ENCODE data around the gene WWOX. TPM values are rescaled to one million over a fixed set of nuclear protein-coding genes. Genes with fewer than 3 reads are reported as not detected.
A peak's percentile ranks its signal among the peaks of the same experiment; 100 is the strongest.

The WWOX gene
- total and polyA plus RNA-seq, 2 of the 13 experiments (the other 11 are each of a cell fraction or from before 2014, with no cell fraction given) = 9.1 to 37.4 TPM

GRCh38 chr16:78596996-78597422 lies 497.6 kb downstream of the WWOX start (continued):
- TF ChIP-seq, protein P1, sequence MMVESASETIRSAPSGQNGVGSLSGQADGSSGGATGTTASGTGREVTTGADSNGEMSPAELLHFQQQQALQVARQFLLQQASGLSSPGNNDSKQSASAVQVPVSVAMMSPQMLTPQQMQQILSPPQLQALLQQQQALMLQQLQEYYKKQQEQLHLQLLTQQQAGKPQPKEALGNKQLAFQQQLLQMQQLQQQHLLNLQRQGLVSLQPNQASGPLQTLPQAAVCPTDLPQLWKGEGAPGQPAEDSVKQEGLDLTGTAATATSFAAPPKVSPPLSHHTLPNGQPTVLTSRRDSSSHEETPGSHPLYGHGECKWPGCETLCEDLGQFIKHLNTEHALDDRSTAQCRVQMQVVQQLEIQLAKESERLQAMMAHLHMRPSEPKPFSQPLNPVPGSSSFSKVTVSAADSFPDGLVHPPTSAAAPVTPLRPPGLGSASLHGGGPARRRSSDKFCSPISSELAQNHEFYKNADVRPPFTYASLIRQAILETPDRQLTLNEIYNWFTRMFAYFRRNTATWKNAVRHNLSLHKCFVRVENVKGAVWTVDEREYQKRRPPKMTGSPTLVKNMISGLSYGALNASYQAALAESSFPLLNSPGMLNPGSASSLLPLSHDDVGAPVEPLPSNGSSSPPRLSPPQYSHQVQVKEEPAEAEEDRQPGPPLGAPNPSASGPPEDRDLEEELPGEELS (CRISPR knock-in tag; IDR thresholded peaks at IDR 0.05) = peak; percentile 87
- TF ChIP-seq HMG20A (CRISPR knock-in tag; IDR thresholded peaks at IDR 0.05; ENCODE audit: borderline replicate concordance) (peak; percentile 83; the same call in 1 of the 2 replicates), RARG (CRISPR knock-in tag; IDR thresholded peaks at IDR 0.05; ENCODE audit: low read depth) (no peak), PCBP2 (optimal IDR thresholded peaks at IDR 0.05; ENCODE audit: low read depth, low read length, poor library complexity, severe bottlenecking) (no peak), RARA (CRISPR knock-in tag; IDR thresholded peaks at IDR 0.05) (peak; percentile 79), ELF1 (CRISPR knock-in tag; IDR thresholded peaks at IDR 0.05) (peak; percentile 11; the same call in 1 of the 2 replicates), KDM2A (CRISPR knock-in tag; IDR thresholded peaks at IDR 0.05; ENCODE audit: borderline replicate concordance, low read depth) (no peak), ZNF547 (CRISPR knock-in tag; IDR thresholded peaks at IDR 0.05) (no peak), CENPX (CRISPR knock-in tag; IDR thresholded peaks at IDR 0.05) (no peak), ZNF549 (CRISPR knock-in tag; IDR thresholded peaks at IDR 0.05) (no peak), FOXM1 (CRISPR knock-in tag; IDR thresholded peaks at IDR 0.05) (no peak), FOXA3 (CRISPR knock-in tag; IDR thresholded peaks at IDR 0.05) (peak; percentile 93), BCL3 (CRISPR knock-in tag; IDR thresholded peaks at IDR 0.05) (peak; percentile 40; the same call in 1 of the 2 replicates)
- TF ChIP-seq, protein P2, sequence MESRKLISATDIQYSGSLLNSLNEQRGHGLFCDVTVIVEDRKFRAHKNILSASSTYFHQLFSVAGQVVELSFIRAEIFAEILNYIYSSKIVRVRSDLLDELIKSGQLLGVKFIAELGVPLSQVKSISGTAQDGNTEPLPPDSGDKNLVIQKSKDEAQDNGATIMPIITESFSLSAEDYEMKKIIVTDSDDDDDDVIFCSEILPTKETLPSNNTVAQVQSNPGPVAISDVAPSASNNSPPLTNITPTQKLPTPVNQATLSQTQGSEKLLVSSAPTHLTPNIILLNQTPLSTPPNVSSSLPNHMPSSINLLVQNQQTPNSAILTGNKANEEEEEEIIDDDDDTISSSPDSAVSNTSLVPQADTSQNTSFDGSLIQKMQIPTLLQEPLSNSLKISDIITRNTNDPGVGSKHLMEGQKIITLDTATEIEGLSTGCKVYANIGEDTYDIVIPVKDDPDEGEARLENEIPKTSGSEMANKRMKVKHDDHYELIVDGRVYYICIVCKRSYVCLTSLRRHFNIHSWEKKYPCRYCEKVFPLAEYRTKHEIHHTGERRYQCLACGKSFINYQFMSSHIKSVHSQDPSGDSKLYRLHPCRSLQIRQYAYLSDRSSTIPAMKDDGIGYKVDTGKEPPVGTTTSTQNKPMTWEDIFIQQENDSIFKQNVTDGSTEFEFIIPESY (CRISPR knock-in tag; IDR thresholded peaks at IDR 0.05) = no peak
- TF ChIP-seq, protein P3, sequence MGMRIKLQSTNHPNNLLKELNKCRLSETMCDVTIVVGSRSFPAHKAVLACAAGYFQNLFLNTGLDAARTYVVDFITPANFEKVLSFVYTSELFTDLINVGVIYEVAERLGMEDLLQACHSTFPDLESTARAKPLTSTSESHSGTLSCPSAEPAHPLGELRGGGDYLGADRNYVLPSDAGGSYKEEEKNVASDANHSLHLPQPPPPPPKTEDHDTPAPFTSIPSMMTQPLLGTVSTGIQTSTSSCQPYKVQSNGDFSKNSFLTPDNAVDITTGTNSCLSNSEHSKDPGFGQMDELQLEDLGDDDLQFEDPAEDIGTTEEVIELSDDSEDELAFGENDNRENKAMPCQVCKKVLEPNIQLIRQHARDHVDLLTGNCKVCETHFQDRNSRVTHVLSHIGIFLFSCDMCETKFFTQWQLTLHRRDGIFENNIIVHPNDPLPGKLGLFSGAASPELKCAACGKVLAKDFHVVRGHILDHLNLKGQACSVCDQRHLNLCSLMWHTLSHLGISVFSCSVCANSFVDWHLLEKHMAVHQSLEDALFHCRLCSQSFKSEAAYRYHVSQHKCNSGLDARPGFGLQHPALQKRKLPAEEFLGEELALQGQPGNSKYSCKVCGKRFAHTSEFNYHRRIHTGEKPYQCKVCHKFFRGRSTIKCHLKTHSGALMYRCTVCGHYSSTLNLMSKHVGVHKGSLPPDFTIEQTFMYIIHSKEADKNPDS (CRISPR knock-in tag; IDR thresholded peaks at IDR 0.05) = 0 out of 2 replicates have a peak, but pooled peaks have one; percentile 43
- TF ChIP-seq, protein P4, sequence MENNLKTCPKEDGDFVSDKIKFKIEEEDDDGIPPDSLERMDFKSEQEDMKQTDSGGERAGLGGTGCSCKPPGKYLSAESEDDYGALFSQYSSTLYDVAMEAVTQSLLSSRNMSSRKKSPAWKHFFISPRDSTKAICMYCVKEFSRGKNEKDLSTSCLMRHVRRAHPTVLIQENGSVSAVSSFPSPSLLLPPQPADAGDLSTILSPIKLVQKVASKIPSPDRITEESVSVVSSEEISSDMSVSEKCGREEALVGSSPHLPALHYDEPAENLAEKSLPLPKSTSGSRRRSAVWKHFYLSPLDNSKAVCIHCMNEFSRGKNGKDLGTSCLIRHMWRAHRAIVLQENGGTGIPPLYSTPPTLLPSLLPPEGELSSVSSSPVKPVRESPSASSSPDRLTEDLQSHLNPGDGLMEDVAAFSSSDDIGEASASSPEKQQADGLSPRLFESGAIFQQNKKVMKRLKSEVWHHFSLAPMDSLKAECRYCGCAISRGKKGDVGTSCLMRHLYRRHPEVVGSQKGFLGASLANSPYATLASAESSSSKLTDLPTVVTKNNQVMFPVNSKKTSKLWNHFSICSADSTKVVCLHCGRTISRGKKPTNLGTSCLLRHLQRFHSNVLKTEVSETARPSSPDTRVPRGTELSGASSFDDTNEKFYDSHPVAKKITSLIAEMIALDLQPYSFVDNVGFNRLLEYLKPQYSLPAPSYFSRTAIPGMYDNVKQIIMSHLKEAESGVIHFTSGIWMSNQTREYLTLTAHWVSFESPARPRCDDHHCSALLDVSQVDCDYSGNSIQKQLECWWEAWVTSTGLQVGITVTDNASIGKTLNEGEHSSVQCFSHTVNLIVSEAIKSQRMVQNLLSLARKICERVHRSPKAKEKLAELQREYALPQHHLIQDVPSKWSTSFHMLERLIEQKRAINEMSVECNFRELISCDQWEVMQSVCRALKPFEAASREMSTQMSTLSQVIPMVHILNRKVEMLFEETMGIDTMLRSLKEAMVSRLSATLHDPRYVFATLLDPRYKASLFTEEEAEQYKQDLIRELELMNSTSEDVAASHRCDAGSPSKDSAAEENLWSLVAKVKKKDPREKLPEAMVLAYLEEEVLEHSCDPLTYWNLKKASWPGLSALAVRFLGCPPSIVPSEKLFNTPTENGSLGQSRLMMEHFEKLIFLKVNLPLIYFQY (CRISPR knock-in tag; IDR thresholded peaks at IDR 0.05; ENCODE audit: borderline replicate concordance) = 0 out of 2 replicates have a peak, but pooled peaks have one; percentile 9
